Neural cell (in vitro differentiated cells): ENCODE measurements around the gene CTDP1. TPM values are rescaled to one million over a fixed set of nuclear protein-coding genes. Genes with fewer than 3 reads are reported as not detected.

Experiments used
- H2AFZ ChIP-seq: fragments of 200-600, 300-800 bp; sonication (generic), shearing (Covaris generic); 2 replicates; pipeline ENCODE4 v1.6.0; 2014; ENCODE audit warnings: low read depth, mild to moderate bottlenecking, antibody characterized with exemption, low read length, moderate library complexity
- H3F3A ChIP-seq: fragments of 200-600 bp; shearing (Covaris generic); 2 replicates; pipeline ENCODE4 v1.6.1; 2016; ENCODE audit warnings: mild to moderate bottlenecking, moderate library complexity, mixed read lengths, antibody characterized with exemption, low read length; ENCODE audit not compliant: insufficient read depth, poor library complexity, severe bottlenecking
- H3K27ac ChIP-seq: fragments of 200-600, 300-800 bp; sonication (generic), shearing (Covaris generic); 2 replicates; pipeline ENCODE4 v1.5.1; 2014; ENCODE audit warnings: mild to moderate bottlenecking, low read length, moderate library complexity
- H3K27me3 ChIP-seq: fragments of 300-800, 200-600 bp; sonication (generic), shearing (Covaris generic); 2 replicates; pipeline ENCODE4 v1.6.0; 2014; ENCODE audit warnings: mild to moderate bottlenecking, low read depth, low read length, moderate library complexity; ENCODE audit not compliant: insufficient read depth
- H3K36me3 ChIP-seq: fragments of 300-800, 200-600 bp; sonication (generic), shearing (Covaris generic); 2 replicates; pipeline ENCODE4 v1.5.1; 2014; ENCODE audit warnings: mild to moderate bottlenecking, antibody characterized with exemption, low read length, moderate library complexity; ENCODE audit not compliant: insufficient read depth
- H3K4me2 ChIP-seq: fragments of 300-800, 200-600 bp; sonication (generic), shearing (Covaris generic); 2 replicates; pipeline ENCODE4 v1.6.0; 2014; ENCODE audit warnings: mild to moderate bottlenecking, low read length
- H3K4me3 ChIP-seq: fragments of 300-800, 200-600 bp; sonication (generic), shearing (Covaris generic); 2 replicates; pipeline ENCODE4 v1.5.1; 2014; ENCODE audit warnings: mild to moderate bottlenecking, low read length, moderate library complexity
- H3K79me2 ChIP-seq: fragments of 200-600 bp; shearing (Covaris generic); replicated peaks from 2 replicates; pipeline ENCODE4 v1.6.0; 2014; ENCODE audit warnings: mild to moderate bottlenecking, low read length, moderate library complexity; ENCODE audit not compliant: insufficient read depth
- H3K9ac ChIP-seq: fragments of 300-800, 200-600 bp; sonication (generic), shearing (Covaris generic); 2 replicates; pipeline ENCODE4 v1.6.1; 2016; ENCODE audit warnings: mild to moderate bottlenecking, low read length, mixed read lengths
- H3K9me2 ChIP-seq: fragments of 200-600 bp; shearing (Covaris generic); 2 replicates; pipeline ENCODE4 v1.6.1; 2016; ENCODE audit warnings: mild to moderate bottlenecking, low read length, mixed read lengths; ENCODE audit not compliant: insufficient read depth
- H3K9me3 ChIP-seq: fragments of 200-600, 300-800 bp; sonication (generic), shearing (Covaris generic); 2 replicates; pipeline ENCODE4 v1.6.1; 2016; ENCODE audit warnings: mild to moderate bottlenecking, mixed run types, low read length, moderate library complexity, mixed read lengths
- H4K20me1 ChIP-seq: fragments of 200-600 bp; shearing (Covaris generic); 2 replicates; pipeline ENCODE4 v1.6.1; 2016; ENCODE audit warnings: mild to moderate bottlenecking, mixed run types; ENCODE audit not compliant: insufficient read depth
- EP300 ChIP-seq: fragments of 450-650 bp; conservative IDR thresholded peaks from 2 replicates; pipeline ENCODE4 v1.6.1; 2014; ENCODE audit warnings: antibody characterized with exemption, mild to moderate bottlenecking, moderate library complexity; ENCODE audit not compliant: poor library complexity, severe bottlenecking
- EZH2 ChIP-seq: fragments of 200-600, 300-800 bp; shearing (Covaris generic), sonication (generic); IDR thresholded peaks from 2 replicates; pipeline ENCODE4 v1.6.1; 2014; ENCODE audit warnings: antibody characterized with exemption, low read length, borderline replicate concordance, mild to moderate bottlenecking; ENCODE audit not compliant: insufficient read depth, poor library complexity, severe bottlenecking
- MXI1 ChIP-seq: fragments of 450-650 bp; conservative IDR thresholded peaks from 2 replicates; pipeline ENCODE4 v1.6.1; 2014; ENCODE audit warnings: antibody characterized with exemption, mild to moderate bottlenecking; ENCODE audit not compliant: poor library complexity, severe bottlenecking
- POLR2AphosphoS5 ChIP-seq: IDR thresholded peaks from 2 replicates; pipeline ENCODE4 v1.6.1; 2012
- RAD21 ChIP-seq: fragments of 450-650 bp; conservative IDR thresholded peaks from 2 replicates; pipeline ENCODE4 v1.6.1; 2014; ENCODE audit warnings: antibody characterized with exemption, mild to moderate bottlenecking, moderate library complexity
- REST ChIP-seq: IDR thresholded peaks from 2 replicates; pipeline ENCODE4 v1.6.1; 2012; ENCODE audit warnings: borderline replicate concordance
- SMC3 ChIP-seq: fragments of 450-650 bp; conservative IDR thresholded peaks from 2 replicates; pipeline ENCODE4 v1.6.1; 2014; ENCODE audit warnings: antibody characterized with exemption, mild to moderate bottlenecking, moderate library complexity; ENCODE audit not compliant: poor library complexity
- TAF1 ChIP-seq: IDR thresholded peaks from 2 replicates; pipeline ENCODE4 v1.6.1; 2012; ENCODE audit warnings: low read depth
- polyA plus RNA-seq: library from polyadenylated mRNA; depleted of rRNA; stranded (reverse); fragments of >200 nt; gene quantifications from 2 replicates; pipeline ENCODE4 v1.2.3, GENCODE V29; 2014
- TF ChIP-seq, protein P1 (sequence below): fragments of 450-650 bp; IDR thresholded peaks from 2 replicates; pipeline ENCODE4 v1.5.1; 2014; ENCODE audit warnings: antibody characterized with exemption, mild to moderate bottlenecking, moderate library complexity; ENCODE audit not compliant: poor library complexity, severe bottlenecking

Gene CTDP1
- polyA plus RNA-seq, 1 donor from 2014 or later, result 22.3 TPM

DNA sequence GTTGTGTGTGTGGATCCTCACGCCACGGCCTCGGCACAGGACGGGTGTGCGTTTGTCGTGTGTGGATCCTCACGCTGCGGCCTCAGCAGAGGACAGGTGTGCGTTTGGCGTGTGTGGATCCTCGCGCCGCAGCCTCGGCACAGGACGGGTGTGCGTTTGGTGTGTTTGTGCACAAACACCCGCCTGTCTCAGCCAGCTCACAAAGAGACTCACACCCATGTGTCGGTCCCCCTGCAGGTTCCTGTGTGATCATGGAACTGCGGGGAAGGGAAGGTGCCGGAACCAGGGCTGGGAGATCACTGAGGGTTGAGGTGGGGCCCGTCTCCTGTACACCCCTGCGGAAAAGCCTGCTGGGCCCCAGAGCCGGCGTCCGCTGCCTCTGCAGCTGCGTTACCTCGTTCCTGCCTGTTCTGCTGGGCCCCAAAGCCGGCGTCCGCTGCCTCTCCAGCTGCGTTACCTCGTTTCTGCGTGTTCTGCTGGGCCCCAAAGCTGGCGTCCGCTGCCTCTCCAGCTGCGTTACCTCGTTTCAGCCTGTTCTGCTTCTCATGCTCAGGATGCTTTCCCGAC lies 53.6 kb downstream of the CTDP1 start:
- TF ChIP-seq POLR2AphosphoS5, result no peak
- no peak for TF ChIP-seq EZH2
- no peak for TF ChIP-seq SMC3
- TF ChIP-seq MXI1, result no peak
- no peak for TF ChIP-seq REST
- TF ChIP-seq TAF1, result no peak
- Histone ChIP-seq H3K9ac (no peak overlapping the region), H3K27ac (no peak overlapping the region), H3F3A (no peaks in the 10 kb centered on the region), H3K27me3 (no peaks in the 10 kb centered on the region), H2AFZ (no peak overlapping the region), H4K20me1 (no peaks in the 10 kb centered on the region), H3K4me3 (no peak overlapping the region), H3K9me3 (peaks cover 9% of the 10 kb centered on the region), H3K36me3 (peaks cover 23% of the 10 kb centered on the region), H3K9me2 (no peaks in the 10 kb centered on the region), H3K79me2 (no peaks in the 10 kb centered on the region), H3K4me2 (no peak overlapping the region)

DNA sequence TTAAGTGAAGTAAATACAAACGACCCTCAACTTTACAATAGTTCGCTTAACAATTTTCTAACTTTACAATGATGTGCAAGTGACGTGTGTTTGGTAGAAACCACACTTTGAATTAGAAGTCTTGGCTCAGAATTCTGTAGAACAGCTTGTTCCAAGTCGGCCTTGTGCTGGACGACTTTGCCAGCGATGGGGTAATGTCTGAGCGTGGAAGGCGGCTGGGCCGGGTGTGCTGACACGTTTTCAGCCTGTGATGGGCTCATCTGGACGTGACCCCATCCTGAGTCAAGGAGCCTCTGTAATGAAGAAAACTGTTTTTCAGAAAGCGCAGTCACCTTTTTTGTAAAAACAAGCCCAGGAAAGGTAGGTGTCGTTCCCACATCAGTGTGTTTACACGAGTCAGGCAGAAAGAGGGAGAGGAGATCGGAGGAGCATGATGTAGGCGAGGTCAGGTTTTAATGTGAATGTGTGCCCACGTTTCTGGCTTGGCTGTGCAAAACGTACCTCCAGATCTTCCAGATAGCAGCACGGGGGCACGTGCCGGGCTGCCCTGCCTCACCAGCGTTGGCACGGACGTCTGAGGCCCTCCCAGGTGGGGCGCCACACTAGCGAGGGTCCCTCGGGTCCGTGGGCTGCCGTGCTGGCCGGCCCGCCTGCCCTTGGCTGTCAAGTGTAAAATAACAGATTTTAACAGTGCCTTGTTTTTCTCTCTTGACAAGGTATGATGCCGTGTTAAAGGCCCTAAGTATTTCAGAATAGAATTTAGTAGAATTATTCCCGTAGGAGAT lies 54.6 kb downstream of the CTDP1 start:
- H3K4me2 ChIP-seq, result no peak overlapping the region
- TF ChIP-seq EP300 (no peak), POLR2AphosphoS5 (no peak), REST (no peak), EZH2 (no peak), SMC3 (no peak), TAF1 (no peak), RAD21 (no peak), MXI1 (no peak)
- TF ChIP-seq, protein P1, sequence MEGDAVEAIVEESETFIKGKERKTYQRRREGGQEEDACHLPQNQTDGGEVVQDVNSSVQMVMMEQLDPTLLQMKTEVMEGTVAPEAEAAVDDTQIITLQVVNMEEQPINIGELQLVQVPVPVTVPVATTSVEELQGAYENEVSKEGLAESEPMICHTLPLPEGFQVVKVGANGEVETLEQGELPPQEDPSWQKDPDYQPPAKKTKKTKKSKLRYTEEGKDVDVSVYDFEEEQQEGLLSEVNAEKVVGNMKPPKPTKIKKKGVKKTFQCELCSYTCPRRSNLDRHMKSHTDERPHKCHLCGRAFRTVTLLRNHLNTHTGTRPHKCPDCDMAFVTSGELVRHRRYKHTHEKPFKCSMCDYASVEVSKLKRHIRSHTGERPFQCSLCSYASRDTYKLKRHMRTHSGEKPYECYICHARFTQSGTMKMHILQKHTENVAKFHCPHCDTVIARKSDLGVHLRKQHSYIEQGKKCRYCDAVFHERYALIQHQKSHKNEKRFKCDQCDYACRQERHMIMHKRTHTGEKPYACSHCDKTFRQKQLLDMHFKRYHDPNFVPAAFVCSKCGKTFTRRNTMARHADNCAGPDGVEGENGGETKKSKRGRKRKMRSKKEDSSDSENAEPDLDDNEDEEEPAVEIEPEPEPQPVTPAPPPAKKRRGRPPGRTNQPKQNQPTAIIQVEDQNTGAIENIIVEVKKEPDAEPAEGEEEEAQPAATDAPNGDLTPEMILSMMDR, result no peak
- no peaks in the 10 kb centered on the region for H4K20me1 ChIP-seq
- no peaks in the 10 kb centered on the region for H3K79me2 ChIP-seq
- no peak overlapping the region for H3K9ac ChIP-seq
- no peaks in the 10 kb centered on the region for H3K27me3 ChIP-seq
- H3K27ac ChIP-seq, result no peak overlapping the region
- peaks cover 9% of the 10 kb centered on the region for H3K9me3 ChIP-seq
- no peak overlapping the region for H3K4me3 ChIP-seq
- no peaks in the 10 kb centered on the region for H3F3A ChIP-seq
- H3K36me3 ChIP-seq, result peaks cover 23% of the 10 kb centered on the region
- H2AFZ ChIP-seq, result no peak overlapping the region
- no peaks in the 10 kb centered on the region for H3K9me2 ChIP-seq
